Testis (tissue), 2 donors: ENCODE results near the gene EPHA4.

Experiments
- POLR2A ChIP-seq: fragments of 450-650 bp; IDR thresholded peaks from one replicate; pipeline ENCODE4 v1.6.1; 2017; ENCODE audit warnings: antibody characterized with exemption, mild to moderate bottlenecking, moderate library complexity
- TF ChIP-seq, protein P1 (sequence below), 3 experiments: fragments of 450-650 bp in 2 of 3; fragments of 200-600 bp in 1 of 3; sonication (generic) in 1 of 3; IDR thresholded peaks; one replicate each; pipeline ENCODE4 v1.5.1; 2016 to 2019; ENCODE audit warnings: antibody characterized with exemption in 3 of 3, mild to moderate bottlenecking in 2 of 3, moderate library complexity in 1 of 3

DNA sequence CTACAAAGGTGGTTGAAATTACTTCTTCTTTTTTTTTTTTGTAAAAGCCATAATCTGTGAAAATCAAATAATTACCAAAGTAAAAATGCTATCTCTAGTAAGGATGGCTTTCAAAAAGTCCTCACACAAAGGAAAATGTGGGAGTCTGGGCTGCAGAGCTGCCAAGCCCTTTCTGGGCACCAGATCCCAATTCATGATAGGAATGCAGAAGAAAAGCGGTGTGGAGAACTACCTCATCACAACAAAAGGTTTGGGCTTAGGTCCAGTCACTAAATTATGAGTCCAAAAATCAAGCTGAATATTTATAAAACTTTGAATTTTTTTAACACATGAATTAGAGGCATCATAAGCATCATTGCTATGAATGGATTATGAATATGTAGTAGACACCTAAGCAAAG lies 30.8 kb upstream of the EPHA4 start:
- TF ChIP-seq, protein P1, sequence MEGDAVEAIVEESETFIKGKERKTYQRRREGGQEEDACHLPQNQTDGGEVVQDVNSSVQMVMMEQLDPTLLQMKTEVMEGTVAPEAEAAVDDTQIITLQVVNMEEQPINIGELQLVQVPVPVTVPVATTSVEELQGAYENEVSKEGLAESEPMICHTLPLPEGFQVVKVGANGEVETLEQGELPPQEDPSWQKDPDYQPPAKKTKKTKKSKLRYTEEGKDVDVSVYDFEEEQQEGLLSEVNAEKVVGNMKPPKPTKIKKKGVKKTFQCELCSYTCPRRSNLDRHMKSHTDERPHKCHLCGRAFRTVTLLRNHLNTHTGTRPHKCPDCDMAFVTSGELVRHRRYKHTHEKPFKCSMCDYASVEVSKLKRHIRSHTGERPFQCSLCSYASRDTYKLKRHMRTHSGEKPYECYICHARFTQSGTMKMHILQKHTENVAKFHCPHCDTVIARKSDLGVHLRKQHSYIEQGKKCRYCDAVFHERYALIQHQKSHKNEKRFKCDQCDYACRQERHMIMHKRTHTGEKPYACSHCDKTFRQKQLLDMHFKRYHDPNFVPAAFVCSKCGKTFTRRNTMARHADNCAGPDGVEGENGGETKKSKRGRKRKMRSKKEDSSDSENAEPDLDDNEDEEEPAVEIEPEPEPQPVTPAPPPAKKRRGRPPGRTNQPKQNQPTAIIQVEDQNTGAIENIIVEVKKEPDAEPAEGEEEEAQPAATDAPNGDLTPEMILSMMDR (IDR thresholded peaks at IDR 0.05): no peak
- TF ChIP-seq POLR2A: no peak
